HG03565 (cell line): ENCODE results near the gene MYO9B.

Experiments used
- ATAC-seq: cut with Tn5 transposase; IDR thresholded peaks from one replicate; pipeline ENCODE4 v1.9.1; 2021; ENCODE audit warnings: mild to moderate bottlenecking, moderate library complexity; ENCODE audit not compliant: unreplicated experiment

Gene MYO9B

GRCh38 chr19:17075035-17075863 is at the start of gene MYO9B, which contains the start of gene HAUS8:
MYO9B (plus strand) TSS chr19:17075777; CDS start chr19:17101718, 25,941 bp downstream.
HAUS8 (minus strand) TSS chr19:17075452; CDS start chr19:17075422, 30 bp downstream.
- ATAC-seq: peak; percentile 64

GRCh38 chr19:17025991-17026658 is 49.5 kb upstream of the MYO9B start:
- ATAC-seq: no peak

GRCh38 chr19:17026706-17027534 is 48.7 kb upstream of the MYO9B start, which contains the start of gene CPAMD8:
CPAMD8 (minus strand) TSS chr19:17026810; CDS start chr19:17026642, 168 bp downstream.
- ATAC-seq: no peak

- ATAC-seq: no peak
Observed at GRCh38 chr19:17027535-17027975, 48.0 kb upstream of the MYO9B start.

GRCh38 chr19:17031741-17032140 is 43.8 kb upstream of the MYO9B start:
- no peak for ATAC-seq

- no peak for ATAC-seq
Observed at GRCh38 chr19:17035842-17036424, 39.6 kb upstream of the MYO9B start.

GRCh38 chr19:17036640-17037039 is 38.9 kb upstream of the MYO9B start:
- no peak for ATAC-seq

GRCh38 chr19:17037184-17037583 is 38.4 kb upstream of the MYO9B start:
- no peak for ATAC-seq

GRCh38 chr19:17037966-17038500 is 37.5 kb upstream of the MYO9B start:
- no peak for ATAC-seq

- ATAC-seq: no peak
Observed at GRCh38 chr19:17041976-17042375, 33.6 kb upstream of the MYO9B start.

- no peak for ATAC-seq
Observed at GRCh38 chr19:17043744-17044143, 31.8 kb upstream of the MYO9B start.

GRCh38 chr19:17045907-17046502 is 29.6 kb upstream of the MYO9B start:
- no peak for ATAC-seq

- ATAC-seq: no peak
Observed at GRCh38 chr19:17048885-17049453, 26.6 kb upstream of the MYO9B start.

GRCh38 chr19:17049711-17050280 is 25.8 kb upstream of the MYO9B start:
- no peak for ATAC-seq

GRCh38 chr19:17052439-17052838 is 23.1 kb upstream of the MYO9B start:
- no peak for ATAC-seq

GRCh38 chr19:17054746-17055145 is 20.8 kb upstream of the MYO9B start:
- no peak for ATAC-seq

GRCh38 chr19:17055636-17056035 is 19.9 kb upstream of the MYO9B start:
- ATAC-seq: no peak

GRCh38 chr19:17058236-17058635 is 17.3 kb upstream of the MYO9B start:
- ATAC-seq: no peak

- ATAC-seq: no peak
Observed at GRCh38 chr19:17060802-17061201, 14.8 kb upstream of the MYO9B start.
